H4 (cell line): ENCODE measurements around the gene NFIX. TPM values are rescaled to one million over a fixed set of nuclear protein-coding genes. Genes with fewer than 3 reads are reported as not detected.
A peak's percentile ranks its signal among the peaks of the same experiment; 100 is the strongest.

Experiments used
- DNase-seq: peaks from one replicate; pipeline ENCODE4 v3.0.0-alpha.2; 2015; ENCODE audit warnings: low spot score
- total RNA-seq: library from RNA; depleted of rRNA; stranded (reverse); fragments of >200 nt; shearing (Covaris generic); gene quantifications from 2 replicates; pipeline ENCODE4 v1.2.3, GENCODE V29; 2014

The NFIX gene
- total RNA-seq, 1 experiment from 2014 or later: 13.8 TPM

- DNase-seq: no peak
Observed at GRCh38 chr19:13007292-13008045, 12.2 kb downstream of the NFIX start.

- no peak for DNase-seq
Observed at GRCh38 chr19:13008926-13009787, 13.9 kb downstream of the NFIX start.

- no peak for DNase-seq
Observed at GRCh38 chr19:13010038-13010991, 15.0 kb downstream of the NFIX start.

GRCh38 chr19:13010992-13011652 lies 15.8 kb downstream of the NFIX start:
- DNase-seq: no peak

GRCh38 chr19:13011653-13012389 lies 16.5 kb downstream of the NFIX start:
- DNase-seq: no peak

GRCh38 chr19:13012390-13012689 lies 17.1 kb downstream of the NFIX start:
- DNase-seq: no peak

GRCh38 chr19:13012690-13013608 lies 17.7 kb downstream of the NFIX start:
- DNase-seq: peak; percentile 31

- no peak for DNase-seq
Observed at GRCh38 chr19:13013649-13014048, 18.4 kb downstream of the NFIX start.

GRCh38 chr19:13014101-13014920 lies 19.0 kb downstream of the NFIX start:
- no peak for DNase-seq

GRCh38 chr19:13014921-13015280 lies 19.6 kb downstream of the NFIX start:
- DNase-seq: no peak

GRCh38 chr19:13015361-13016223 lies 20.3 kb downstream of the NFIX start:
- DNase-seq: peak; percentile 44

- no peak for DNase-seq
Observed at GRCh38 chr19:13016245-13016627, 21.0 kb downstream of the NFIX start.

GRCh38 chr19:13016628-13017305 lies 21.5 kb downstream of the NFIX start:
- no peak for DNase-seq

- no peak for DNase-seq
Observed at GRCh38 chr19:13017306-13018034, 22.2 kb downstream of the NFIX start.

GRCh38 chr19:13018035-13018914 lies 23.0 kb downstream of the NFIX start:
- no peak for DNase-seq

GRCh38 chr19:13019332-13019731 lies 24.1 kb downstream of the NFIX start:
- no peak for DNase-seq
